Breast epithelium (tissue), 3 donors: ENCODE data around the gene RHOT2.

Experiments used
- CTCF ChIP-seq, 3 donors: fragments of 450-650 bp; IDR thresholded peaks; one replicate each; pipeline ENCODE4 v1.5.1; 2016 to 2017; ENCODE audit warnings: antibody characterized with exemption in 3 of 3, mild to moderate bottlenecking in 3 of 3, moderate library complexity in 3 of 3
- POLR2A ChIP-seq: fragments of 450-650 bp; IDR thresholded peaks from one replicate; pipeline ENCODE4 v1.6.1; 2016; ENCODE audit warnings: antibody characterized with exemption, mild to moderate bottlenecking, moderate library complexity
- POLR2AphosphoS5 ChIP-seq, 3 donors: sonication (generic); formaldehyde crosslinking; IDR thresholded peaks; one replicate each; pipeline ENCODE4 v1.6.1; 2017; ENCODE audit warnings: antibody characterized with exemption in 3 of 3

- TF ChIP-seq POLR2A (no peak), CTCF (IDR thresholded peaks at IDR 0.05) (no peak), POLR2AphosphoS5 (IDR thresholded peaks at IDR 0.05) (no peak)
Measured at GRCh38 chr16:721765-722540, 54.0 kb downstream of the RHOT2 start.
